Nephron (organoid): Measurements from ENCODE around the gene CXorf58.
A peak's percentile ranks its signal among the peaks of the same experiment; 100 is the strongest.

ENCODE experiments used
- H3K27ac Mint-ChIP-seq, 3 experiments: 2 replicates each; pipeline ENCODE4 v1.8.0; 2020; ENCODE audit warnings: mixed read lengths in 3 of 3, mild to moderate bottlenecking in 2 of 3, moderate library complexity in 1 of 3
- H3K27me3 Mint-ChIP-seq: 2 replicates; pipeline ENCODE4 v1.8.0; 2021; ENCODE audit warnings: low read depth, mild to moderate bottlenecking, moderate library complexity, mixed read lengths
- H3K36me3 Mint-ChIP-seq: 2 replicates; pipeline ENCODE4 v1.8.0; 2020; ENCODE audit warnings: low read depth, mixed read lengths
- H3K4me1 Mint-ChIP-seq: 2 replicates; pipeline ENCODE4 v1.8.0; 2020; ENCODE audit warnings: mixed read lengths
- H3K4me3 Mint-ChIP-seq, 3 experiments: 2 replicates each; pipeline ENCODE4 v1.8.0; 2020; ENCODE audit warnings: mild to moderate bottlenecking in 3 of 3, mixed read lengths in 3 of 3, moderate library complexity in 2 of 3
- H3K9me3 Mint-ChIP-seq: 2 replicates; pipeline ENCODE4 v1.8.0; 2020; ENCODE audit warnings: mixed read lengths
- TF ChIP-seq, protein P1 (sequence below), 3 experiments: fragments of 200-600 bp; sonication (generic); IDR thresholded peaks; one replicate each; pipeline ENCODE4 v1.5.0; 2021; ENCODE audit warnings: antibody characterized with exemption in 3 of 3; ENCODE audit not compliant: unreplicated experiment in 3 of 3

Gene CXorf58

DNA sequence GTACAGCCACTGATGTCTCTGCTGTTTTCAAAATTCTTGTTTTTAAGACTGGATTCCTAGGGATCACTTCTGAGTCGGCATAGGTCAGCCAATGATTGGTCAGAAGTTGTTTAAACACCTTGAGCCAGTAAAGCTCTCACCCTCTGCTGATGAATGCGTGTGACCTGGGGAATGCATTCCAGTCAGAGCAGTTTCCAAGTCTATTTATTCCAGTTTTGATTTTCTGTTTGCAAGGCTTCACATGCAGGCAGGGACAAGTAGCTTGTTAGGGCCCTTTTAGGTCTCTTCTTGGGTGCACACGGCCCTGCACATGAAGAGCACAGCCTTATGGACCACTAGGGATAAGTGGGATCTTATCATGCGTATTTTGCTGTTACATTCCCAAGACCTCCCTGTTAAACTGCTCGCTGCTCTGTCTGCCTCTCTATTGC lies 72.2 kb downstream of the CXorf58 start:
- Mint-ChIP-seq H3K36me3 (peaks cover 20% of the 10 kb centered on the region), H3K4me1 (peaks cover 25% of the 10 kb centered on the region), H3K9me3 (no peaks in the 10 kb centered on the region), H3K4me3 (no peak overlapping the region), H3K27me3 (no peaks in the 10 kb centered on the region), H3K27ac (peak overlapping the region; percentile 18 to 56 (median 29))
- TF ChIP-seq, protein P1, sequence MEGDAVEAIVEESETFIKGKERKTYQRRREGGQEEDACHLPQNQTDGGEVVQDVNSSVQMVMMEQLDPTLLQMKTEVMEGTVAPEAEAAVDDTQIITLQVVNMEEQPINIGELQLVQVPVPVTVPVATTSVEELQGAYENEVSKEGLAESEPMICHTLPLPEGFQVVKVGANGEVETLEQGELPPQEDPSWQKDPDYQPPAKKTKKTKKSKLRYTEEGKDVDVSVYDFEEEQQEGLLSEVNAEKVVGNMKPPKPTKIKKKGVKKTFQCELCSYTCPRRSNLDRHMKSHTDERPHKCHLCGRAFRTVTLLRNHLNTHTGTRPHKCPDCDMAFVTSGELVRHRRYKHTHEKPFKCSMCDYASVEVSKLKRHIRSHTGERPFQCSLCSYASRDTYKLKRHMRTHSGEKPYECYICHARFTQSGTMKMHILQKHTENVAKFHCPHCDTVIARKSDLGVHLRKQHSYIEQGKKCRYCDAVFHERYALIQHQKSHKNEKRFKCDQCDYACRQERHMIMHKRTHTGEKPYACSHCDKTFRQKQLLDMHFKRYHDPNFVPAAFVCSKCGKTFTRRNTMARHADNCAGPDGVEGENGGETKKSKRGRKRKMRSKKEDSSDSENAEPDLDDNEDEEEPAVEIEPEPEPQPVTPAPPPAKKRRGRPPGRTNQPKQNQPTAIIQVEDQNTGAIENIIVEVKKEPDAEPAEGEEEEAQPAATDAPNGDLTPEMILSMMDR (IDR thresholded peaks at IDR 0.05; ENCODE audit: unreplicated experiment in 3 of 3), result no peak

DNA sequence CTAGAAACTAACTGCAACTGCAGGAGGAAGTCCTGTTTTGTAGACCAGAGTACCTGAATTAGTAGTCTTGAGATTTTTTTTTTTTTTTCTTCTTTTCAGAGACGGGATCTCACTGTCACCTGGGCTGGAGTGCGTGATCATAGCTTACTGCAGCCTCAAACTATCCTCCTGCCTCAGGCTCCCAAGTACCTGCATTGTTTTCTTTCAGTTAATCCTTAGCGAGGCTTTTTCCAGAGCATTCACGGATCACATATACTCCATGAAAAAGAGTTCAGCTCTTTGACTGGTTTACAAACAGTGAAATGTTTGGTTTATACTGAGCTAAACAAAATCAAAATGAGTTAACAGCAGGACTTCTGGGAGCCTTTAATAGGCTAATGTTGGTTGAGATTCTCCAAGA lies 73.4 kb downstream of the CXorf58 start:
- peaks cover 25% of the 10 kb centered on the region for H3K4me1 Mint-ChIP-seq
- TF ChIP-seq, protein P1 (IDR thresholded peaks at IDR 0.05; ENCODE audit: unreplicated experiment in 3 of 3), result no peak
- no peaks in the 10 kb centered on the region for H3K9me3 Mint-ChIP-seq
- H3K27ac Mint-ChIP-seq, result peak overlapping the region; percentile 26 to 48 (median 30)
- peaks cover 23% of the 10 kb centered on the region for H3K36me3 Mint-ChIP-seq
- H3K4me3 Mint-ChIP-seq, result no peak overlapping the region
- H3K27me3 Mint-ChIP-seq, result no peaks in the 10 kb centered on the region

DNA sequence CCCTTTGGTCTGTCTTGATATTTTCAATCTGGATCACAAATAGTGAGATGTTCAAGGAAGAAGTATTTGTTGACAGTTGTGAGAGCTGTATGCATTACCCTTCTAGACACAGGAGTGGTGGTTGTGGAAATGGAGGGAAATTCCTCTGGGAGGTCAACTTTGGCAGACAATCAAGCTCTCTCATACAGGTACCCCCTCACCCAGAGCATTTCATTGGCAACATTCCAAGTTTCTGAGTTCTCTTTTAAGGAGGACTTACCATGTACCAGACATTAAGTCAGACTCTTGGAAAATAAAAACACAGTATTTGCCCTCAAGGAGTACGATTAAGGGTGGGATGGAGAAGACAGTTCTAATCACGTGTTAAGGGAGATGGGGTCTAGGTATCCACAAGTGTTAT lies 73.9 kb downstream of the CXorf58 start:
- Mint-ChIP-seq H3K9me3 (no peaks in the 10 kb centered on the region), H3K36me3 (peaks cover 28% of the 10 kb centered on the region), H3K4me1 (peaks cover 25% of the 10 kb centered on the region), H3K4me3 (no peak overlapping the region), H3K27me3 (no peaks in the 10 kb centered on the region), H3K27ac (peak overlapping the region; percentile 26 to 48 (median 30))
- TF ChIP-seq, protein P1 (IDR thresholded peaks at IDR 0.05; ENCODE audit: unreplicated experiment in 3 of 3), result no peak

DNA sequence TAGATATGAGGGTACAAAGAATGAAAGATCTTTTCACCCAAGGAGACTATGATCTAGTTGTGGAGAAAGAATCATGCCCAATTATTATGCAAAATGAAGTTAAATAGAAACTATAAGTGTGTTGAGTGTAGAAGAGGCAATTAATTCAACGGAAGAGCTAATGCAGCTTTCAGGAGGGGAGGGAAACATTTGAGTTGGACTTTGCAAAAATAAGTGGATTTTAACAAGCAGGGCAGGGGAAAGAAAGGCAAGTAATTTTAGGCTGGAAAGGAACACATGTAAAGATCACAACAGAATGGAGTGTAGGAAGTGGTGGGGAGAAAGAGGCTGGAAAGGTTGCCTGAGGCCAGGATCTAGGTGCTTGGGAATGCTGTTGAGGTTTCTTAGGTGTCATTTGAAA lies 75.1 kb downstream of the CXorf58 start:
- Mint-ChIP-seq H3K27ac (no peak overlapping the region), H3K4me3 (no peak overlapping the region), H3K9me3 (no peaks in the 10 kb centered on the region), H3K4me1 (peaks cover 25% of the 10 kb centered on the region), H3K27me3 (no peaks in the 10 kb centered on the region), H3K36me3 (peaks cover 38% of the 10 kb centered on the region)
- TF ChIP-seq, protein P1 (IDR thresholded peaks at IDR 0.05; ENCODE audit: unreplicated experiment in 3 of 3), result no peak
